NCI-H2107 treated with DMSO at 0.1 percent for 48 hours (cell line): ENCODE results near the gene SPRN.
"Not testable (repeated sequence)": the region's sequence is repeated elsewhere in the genome, so short reads cannot be mapped to it uniquely, and the experiment has no call there.

Source experiments
- DNase-seq: peaks from one replicate; lab custom pipeline; 2025; ENCODE audit not compliant: unreplicated experiment; lab: John Stamatoyannopoulos, UW

The SPRN gene

DNA sequence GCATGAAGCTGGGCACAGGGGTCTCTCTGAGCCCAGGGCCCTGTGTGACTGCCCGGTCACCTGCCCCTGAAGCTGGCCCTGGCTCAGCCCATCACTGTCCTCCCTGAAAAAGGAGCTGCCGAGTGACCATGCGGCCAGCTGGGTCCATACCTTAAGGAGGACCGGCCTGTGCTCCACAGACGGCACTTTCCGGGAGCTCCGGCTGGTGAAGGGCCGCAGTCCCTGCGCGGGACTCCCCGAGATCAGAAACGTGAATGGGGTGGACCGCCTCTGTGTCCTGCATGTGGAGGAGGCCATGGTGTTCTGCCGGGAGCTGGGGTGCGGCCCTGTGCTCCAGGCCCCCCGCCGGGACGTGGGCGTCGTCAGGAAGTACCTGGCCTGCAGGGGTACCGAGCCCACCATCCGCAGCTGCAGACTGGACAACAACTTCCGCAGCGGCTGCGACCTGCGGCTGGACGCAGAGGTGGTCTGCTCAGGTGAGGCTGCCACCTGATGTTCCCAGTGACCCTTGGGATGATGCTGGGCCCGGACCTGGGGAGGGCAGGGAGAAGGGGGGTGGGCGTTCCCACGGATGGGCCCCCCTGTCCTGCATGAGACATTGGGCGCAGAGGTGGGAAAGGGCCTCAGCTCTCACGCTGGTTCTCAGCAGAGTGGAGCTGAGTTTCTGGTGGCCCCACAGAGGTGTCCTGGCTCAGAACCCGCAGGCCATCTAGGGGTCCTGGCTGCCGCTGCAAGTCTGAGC is 32.8 kb upstream of the SPRN start:
- DNase-seq: no peak

DNA sequence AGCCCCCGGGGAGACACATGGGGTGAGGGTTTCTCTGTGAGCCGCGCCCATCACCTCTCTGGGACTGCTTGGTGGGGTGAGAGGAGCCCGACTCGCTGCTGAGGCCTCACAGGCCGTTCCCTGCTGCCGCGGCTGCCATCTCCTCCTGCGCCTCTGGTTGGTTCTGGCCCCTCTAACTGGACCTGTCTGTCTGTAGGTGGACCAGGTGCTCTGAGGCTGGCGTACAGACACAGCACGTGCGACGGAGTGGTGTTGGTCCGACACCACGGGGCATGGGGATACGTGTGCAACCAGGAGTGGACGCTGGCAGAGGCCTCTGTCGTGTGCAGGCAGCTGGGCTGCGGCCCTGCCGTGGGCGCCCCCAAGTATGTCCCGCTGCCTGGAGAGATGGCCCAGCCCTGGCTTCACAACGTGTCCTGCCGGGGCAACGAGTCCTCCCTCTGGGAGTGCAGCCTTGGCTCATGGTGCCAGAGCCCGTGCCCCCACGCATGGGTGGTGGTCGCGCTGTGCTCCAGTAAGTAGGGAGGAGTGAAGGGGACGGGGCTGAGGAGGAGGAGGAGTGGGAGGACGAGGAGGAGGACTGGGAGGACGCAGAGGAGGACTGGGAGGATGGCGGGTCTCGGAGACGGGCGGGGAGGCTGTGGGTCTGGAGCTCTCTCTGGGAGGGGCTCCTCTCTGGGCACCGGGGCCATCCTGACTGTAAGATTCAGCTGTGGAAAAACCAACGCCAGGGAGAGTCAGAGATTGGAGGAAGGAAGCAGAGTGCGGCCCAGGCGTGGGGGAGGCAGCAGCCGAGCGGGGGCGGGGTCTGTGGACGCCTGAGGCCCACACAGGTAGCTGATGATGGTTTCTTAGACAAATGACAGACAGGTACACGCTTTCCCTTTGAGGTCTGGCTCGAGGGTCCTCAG is 31.9 kb upstream of the SPRN start:
- DNase-seq: no peak

DNA sequence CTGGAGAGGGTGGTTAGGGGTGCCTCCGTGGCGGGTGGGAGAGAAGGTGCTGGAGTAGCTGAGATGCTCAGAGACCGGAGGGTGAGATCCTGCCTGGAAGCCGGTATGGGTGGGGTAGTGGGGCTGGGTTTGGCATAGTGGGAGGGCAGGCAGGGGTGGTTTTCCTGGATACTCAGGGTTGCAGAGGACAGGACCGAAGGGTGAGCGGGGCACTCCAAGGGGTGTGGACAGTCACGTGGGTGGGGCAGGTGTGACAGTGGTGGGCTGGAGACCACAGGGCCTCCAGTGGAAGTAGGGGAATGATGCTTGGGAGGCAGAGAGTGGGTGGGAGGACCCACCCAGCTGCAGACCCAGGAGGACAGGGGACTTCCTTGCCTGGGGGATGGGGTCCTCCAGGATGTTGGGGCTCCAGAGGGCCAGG is 31.2 kb upstream of the SPRN start:
- DNase-seq: no peak

DNA sequence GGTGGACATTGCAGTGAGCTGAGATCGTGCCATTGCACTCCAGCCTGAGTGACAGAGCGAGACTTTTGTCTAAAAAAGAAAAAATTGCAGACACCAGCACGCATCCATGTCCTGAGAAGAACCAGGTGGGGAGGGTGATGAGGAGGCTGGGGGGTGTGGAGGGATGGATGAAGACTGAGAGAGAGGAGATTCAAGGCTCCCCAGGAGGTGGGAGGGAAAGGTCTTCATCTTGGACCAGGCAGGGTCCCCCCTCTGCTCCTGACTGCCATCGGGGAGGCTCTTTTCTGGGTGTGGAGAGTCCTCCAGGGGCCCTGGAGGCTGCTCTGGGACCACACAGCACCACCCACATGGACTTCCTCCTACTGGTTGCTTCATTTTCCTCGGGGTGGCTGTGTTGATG is 30.8 kb upstream of the SPRN start:
- DNase-seq: no peak

DNA sequence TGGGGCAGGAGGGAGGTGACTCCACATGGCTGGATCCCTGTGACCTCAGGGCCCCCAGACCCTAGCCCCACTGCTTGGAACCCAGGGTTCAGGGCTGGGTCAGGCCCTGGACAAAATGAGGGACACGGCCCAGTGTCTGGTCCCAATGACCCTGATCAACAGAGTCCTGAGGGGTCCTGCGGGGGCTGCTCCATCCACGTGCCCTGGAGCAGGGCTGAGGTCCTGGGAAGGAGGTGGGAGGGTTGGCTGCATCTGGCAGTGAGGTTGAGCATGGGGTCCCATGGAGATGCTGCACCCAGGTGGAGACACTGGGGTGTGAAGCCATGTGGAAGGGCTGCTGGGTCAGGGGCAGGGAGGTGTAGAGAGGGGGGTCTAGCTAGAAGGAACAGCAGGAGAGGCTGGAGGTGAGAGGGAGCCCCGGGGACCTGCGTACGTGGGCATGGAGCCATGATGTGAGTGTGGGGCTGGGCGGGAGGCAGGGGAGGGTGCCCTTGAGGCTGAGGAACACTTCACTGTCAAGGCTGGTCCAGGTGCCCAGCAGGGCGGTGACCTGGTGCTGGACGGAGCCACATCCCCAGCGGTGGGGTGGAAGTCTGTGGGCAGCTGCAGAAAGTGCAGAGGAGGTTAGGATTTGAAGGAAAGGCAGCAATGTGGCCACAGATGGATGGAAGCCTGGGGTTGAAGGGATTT is 29.9 kb upstream of the SPRN start:
- no peak for DNase-seq

DNA sequence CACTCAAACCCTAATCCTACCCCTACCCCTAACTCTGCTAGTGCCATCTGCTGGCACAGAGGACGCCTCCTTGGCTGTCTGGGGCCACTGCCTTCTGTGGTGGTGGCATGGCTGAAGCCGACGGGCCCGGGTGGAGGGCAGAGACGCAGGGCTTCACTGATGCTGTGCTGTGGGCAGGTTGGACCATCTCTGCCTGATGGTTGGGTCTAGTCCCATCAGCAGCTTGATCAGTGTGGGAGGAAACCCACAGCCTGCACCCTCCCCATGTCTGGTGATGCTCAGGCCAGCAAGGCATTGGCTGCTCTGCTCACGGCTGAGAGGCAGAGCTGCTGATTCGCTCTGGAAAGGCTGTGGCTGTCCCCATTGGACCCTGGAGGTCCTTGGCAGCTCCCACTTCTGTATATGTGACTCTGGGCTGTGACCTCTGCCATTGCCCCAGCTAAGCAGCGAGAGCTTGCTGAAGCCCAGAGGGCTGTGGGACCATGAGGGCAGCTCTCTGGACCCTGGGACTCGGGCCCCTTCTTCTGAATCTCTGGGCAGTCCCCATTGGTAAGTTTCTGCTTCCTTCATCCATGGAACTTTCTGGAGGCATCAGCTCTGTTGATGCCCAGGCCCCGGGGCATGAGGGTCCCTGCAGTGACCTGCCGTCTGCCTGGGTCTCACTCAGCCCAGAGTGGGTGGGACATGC is 29.2 kb upstream of the SPRN start, which contains the start of gene SCART1:
Gene SCART1, plus strand, starts transcription at position 430 of the 688 bp plus-strand sequence. Its CDS starts 53 bp downstream, at position 483.
- no peak for DNase-seq

DNA sequence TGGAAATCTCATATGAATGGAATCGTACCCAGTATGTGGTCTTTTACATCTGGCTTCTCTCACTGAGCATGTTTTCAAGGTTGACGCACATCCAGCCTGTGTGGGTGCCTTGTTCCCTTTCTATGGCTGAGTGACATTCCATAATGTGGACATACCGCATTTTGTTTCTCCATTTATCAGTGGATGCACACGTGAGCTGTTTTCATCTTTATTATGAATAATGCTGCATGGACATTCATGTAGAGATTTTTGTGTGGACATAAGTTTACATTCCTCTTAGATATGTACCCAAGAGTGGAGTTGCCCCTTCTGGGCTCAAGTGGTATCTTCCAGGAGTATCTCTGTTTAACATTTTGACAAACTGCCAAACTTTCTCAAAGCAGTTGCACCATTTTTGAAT is 28.0 kb upstream of the SPRN start:
- DNase-seq: no peak

DNA sequence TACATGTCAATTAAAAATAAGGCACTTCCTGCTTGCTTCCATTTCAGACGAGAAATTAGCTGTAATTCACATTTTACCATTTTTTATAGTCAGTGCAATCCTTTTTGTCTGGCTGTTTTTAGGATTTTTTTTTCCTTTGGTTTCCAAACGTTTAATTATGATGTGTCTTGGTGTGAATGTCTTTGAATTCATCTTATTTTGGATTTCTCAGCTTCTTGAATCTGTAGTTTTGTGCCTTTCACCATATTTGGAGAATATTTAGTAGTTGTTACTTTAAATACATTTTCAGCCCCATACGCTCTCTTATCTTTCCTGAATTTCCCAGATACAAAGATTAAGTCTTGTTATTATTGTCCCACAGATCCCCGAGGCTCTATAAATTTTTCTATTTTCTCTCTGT is 26.9 kb upstream of the SPRN start:
- DNase-seq: no peak

DNA sequence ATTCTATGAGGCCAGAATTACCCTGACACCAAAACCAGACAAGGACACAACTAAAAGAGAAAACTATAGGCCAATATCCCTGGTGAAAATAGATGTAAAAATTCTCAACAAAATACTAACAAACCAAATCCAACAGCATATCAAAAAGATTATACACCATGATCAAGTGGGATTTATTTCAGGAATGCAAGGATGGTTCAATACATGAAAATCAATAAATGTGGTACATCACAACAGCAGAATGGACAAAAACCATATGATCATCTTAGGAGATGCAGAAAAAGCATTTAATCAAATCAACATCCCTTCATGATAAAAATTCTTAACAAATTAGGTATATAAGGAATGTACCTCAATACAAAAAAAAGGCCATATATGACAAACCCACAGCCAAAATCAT is 23.7 kb upstream of the SPRN start:
- no peak for DNase-seq

DNA sequence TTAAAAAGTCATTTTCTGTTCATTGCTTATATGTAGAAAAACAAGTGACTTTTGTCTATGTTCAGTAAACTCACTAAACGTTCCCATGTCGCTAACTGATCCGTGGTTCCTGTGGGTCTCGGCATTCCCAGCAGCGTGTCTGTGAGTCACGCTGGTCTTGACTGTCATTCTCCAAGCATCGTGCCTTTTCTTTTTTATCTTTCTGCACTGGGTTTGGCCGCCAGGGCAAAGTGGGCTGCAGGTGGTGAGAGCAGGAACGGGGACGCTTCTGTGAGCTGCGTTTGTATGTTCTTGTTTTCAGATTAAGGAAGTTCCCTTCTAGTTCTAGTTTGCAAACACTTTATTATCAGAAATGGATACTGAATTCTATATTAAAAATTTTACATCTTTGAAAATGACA is 22.6 kb upstream of the SPRN start:
- DNase-seq: no peak

DNA sequence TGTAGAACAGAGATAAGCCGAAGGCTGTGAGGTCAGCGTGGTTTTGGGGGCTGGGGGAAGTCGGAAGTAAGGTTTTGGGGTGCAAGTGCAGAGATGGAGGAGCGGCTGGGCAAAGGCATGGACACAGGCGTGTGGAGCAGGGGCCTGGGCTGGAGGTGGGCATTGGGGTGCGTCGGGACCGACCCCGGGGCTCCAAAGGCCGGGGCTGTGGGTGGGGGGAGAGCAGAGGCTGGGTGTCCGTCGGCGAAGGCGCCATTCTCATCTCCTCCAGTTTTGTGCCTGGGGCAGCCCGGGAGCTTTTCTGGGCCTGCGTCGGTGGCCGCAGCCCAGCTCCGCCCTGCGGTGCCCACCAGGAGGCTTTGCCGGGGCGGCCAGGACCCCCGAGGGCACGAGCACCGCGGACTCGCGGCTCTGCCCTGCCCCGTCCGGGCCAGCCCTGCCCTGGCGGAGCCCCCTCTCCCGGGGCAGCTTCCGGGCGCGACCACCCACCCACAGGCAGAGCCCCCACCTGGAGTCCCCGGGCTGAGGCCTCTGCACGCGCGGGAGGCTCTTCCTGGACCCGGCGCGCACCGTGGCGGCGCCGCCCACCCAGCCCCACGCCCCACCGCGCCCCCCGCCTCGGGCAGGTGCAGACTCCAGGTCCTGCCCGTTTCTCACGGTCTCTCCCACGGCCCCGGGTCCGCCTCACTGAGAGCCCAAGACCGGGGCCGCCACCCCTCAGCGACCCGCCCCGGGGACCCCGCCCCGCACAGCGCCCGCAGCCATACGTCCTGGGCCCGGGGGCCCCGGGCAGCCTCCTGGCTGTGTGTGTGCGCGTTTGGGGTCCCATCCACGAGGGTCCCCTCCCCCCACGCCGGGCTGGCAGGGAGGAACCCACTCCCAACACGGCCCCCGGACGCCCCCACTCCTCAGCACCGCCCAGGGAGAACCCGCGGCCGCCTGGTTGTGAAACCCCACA is 21.6 kb upstream of the SPRN start:
- no peak for DNase-seq

DNA sequence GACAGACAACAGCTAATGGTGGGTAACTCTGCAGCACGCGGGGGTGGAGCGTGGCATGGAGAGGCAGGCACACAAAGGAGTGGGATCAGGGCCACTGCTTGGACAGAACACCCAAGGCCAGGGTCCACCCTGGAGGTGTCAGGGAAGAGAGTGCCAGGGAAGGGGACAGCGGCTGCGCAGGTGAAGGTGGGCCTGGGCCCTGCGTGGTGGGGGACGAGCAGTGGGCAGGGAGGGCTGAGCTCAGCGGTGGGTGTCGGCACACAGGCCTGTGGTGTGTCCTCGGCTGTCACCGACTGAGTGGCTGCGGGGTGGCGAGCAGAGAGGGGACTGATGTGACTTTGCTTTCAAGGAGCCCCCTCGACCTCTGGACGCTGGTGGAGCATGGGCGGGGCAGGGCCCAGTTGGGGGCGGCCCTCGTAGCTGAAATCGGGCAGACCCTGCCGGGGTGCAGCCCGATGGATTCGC is 20.9 kb upstream of the SPRN start:
- DNase-seq: no peak

DNA sequence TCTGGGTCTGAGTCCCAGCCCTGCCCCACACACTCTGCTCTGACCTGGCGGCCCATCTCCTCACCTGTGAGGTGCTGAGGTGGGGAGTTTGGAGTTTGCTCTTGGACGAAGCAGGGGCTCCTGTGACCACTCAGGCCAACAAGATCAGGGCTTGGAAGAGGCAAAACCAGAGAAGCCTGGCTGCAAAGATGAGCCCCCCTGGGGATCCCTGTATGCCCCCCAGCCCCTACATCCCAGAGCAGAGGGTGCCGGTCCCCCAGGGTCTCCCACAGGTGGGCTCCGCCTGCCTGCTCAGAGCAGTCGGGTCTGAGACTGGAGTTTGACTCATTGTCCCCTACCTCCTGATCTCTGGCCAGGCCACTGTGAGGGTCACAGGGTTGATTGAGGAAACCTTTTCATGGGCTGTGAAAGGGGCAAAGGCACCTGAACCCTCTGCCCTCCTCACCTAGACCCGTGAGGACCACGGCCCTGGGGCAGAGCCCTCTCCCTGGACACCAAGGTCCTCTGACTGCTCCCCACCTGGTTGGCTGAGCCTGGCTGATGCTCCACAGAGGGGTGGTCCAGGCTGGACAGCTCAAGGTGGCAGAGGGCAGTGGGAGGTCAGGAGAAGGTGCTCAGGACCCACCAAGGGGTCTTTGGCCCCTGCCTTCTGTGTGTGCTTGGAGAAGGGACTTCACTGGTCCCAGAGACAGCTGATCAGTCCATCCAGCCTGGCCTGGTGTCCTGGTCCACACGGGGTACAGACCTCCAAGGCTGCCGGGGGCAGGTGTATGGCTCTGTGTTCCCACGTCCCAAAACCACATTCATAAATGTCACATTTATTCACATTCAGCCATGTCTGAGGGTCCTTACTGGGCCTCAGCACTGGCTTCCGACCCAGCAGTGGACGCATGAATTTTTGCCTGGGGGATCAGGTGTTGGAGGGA is 20.2 kb upstream of the SPRN start:
- DNase-seq: no peak

DNA sequence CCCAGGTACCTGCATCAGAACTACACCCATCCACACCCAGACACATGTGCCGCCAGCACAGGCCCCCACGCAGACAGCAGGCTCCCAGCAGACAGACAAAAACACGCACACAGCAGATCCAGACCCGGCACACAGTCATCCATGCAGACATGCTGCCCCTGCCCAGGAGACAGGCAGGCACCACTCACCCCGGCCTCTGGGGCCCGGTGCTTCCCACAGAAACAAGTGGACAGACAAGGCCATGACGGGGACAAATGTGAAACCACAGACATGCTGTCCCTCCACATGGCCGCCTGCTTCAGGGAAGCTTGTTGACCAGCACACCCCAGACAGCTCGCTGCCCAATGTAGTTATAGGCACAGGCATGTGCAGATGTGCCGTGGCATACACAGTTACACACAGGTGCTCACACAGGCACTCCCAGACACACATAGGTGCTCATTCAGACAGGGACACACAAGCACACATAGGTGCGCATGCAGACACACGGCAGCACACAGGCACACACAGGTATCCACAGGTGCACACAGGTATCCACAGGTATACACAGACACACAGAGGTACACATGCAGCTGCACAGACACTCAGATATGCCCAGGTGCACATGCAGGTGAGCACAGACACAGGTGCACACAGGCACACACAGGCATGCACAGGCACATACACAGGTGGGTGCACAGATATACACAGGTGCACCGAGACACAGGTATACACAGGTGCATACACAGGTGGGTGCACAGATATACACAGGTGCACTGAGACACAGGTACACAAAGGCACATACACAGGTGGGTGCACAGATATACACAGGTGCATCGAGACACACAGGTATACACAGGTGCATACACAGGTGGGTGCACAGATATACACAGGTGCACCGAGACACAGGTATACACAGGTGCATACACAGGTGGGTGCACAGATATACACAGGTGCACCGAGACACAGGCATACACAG is 18.8 kb upstream of the SPRN start:
- no peak for DNase-seq

DNA sequence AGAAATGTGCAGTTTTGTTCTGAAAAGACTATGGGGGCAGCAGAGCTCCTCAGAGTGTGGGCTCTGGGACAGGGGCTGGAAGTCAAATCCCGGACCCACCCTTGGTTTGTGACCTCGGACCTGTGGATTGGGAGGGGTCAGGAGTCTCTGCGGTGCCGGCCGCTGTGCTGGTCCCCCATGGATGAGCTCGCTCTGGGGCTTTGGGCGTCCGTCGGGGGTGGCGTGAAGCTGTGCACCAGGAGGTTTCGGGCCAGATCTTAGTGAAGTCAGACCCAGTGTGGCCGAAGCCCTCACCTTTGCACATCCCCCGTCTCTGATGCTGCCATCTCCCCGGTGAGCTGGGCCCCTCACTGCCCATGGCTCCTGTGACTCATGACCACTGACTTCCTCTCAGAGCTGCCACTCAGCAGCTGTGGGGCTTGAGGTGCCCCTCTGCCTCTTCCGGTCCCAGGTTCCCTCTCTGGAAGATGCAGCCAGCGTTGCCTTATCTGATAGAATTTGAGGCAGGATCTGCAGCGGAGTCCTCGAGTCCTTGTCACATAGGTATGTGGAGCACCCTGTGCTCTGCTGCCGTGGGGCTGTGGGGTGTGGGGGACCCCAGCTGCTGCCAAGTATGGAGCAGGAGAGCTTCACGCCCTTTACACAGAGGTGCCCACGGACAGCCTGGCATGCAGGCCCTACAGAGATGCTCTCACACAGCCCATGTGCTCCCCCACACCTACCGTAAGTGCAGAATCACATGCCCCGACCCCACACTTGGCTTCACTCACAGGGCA is 18.0 kb upstream of the SPRN start:
- DNase-seq: no peak

DNA sequence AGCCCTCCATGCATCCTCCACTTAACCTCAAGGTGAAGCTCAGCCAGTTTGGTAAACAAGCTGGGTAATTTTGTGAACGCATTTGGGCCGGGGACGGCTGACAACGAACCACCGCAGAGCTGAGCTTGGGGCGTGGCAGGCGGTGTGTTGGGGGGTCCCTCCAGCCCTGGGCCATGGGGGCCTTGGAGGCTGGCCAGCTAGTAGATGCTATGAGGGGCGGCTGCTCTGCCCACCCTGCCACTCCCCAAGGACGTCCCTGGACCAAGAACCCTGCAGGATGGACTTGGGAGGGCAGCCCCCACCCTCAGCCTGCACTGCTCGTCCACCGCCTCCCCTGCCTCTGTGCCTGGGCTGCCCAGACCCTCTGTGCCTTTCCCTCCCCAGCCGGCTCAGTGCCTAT is 17.4 kb upstream of the SPRN start:
- no peak for DNase-seq

DNA sequence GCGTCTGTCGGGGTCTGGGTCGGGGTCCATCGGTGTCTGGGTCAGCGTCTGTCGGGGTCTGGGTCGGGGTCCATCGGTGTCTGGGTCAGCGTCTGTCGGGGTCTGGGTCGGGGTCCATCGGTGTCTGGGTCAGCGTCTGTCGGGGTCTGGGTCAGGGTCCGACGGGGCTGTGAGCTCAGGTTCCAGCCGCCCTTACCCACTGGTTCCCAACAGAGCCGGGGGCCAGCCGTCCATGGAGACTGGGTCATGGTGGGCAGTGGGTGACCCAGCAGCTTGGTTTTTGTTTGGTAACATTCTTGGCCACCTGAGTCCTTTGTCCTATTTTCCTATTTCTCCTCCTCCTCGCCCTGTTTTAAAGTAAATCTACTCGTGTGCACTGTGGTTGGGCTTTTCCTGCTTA is 16.9 kb upstream of the SPRN start:
- DNase-seq: not testable (repeated sequence)
